ENCODE measurements around the gene OTOG.

Gene OTOG

DNA sequence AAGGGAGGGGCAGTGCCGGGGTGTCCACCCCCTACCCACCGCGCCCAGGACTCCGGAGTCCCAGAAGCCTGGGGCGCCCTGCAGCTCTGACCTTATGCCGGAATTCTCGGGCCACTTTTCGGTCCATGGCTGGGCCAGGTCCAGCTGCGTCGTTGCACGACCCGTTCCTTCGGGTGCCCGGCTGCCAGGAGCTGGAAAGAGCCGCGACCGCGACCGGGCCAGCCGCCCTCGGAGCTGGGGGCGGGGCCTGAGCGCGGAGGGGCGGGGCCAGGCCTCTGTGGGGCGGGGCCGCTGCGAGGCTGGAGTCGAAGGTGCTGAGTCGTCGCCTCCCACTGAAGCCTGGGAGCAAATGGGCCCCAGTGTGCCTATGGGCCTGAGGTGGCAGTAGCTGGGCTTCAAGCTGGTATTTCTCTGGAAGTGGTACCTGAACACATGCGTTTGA, 2.9 kb upstream of the OTOG start, which contains the start of gene USH1C:
USH1C (minus strand) TSS at position 236 of the 442 bp plus-strand sequence; CDS start at position 127, 109 bp downstream.
- TF ChIP-seq CTCF (conservative IDR thresholded peaks at IDR 0.05; ENCODE audit: low read depth, low read length) = no peak
- no peak for DNase-seq (ENCODE audit: low read depth)
- no peak within 1 kb of the TSS for H3K4me3 ChIP-seq (ENCODE audit: low read length)

GRCh38 chr11:17546240-17546639, 819 bp upstream of the OTOG start:
- no peak for TF ChIP-seq CTCF (conservative IDR thresholded peaks at IDR 0.05; ENCODE audit: low read depth, low read length)
- no peak for DNase-seq (ENCODE audit: low read depth)
- no peak overlapping the region for H3K4me3 ChIP-seq (ENCODE audit: low read length)

GRCh38 chr11:17547932-17548331, 873 bp downstream of the OTOG start:
- peak; percentile 30 for TF ChIP-seq CTCF (conservative IDR thresholded peaks at IDR 0.05; ENCODE audit: low read depth, low read length)
- H3K4me3 ChIP-seq (ENCODE audit: low read length) = no peak overlapping the region
- no peak for DNase-seq (ENCODE audit: low read depth)

DNA sequence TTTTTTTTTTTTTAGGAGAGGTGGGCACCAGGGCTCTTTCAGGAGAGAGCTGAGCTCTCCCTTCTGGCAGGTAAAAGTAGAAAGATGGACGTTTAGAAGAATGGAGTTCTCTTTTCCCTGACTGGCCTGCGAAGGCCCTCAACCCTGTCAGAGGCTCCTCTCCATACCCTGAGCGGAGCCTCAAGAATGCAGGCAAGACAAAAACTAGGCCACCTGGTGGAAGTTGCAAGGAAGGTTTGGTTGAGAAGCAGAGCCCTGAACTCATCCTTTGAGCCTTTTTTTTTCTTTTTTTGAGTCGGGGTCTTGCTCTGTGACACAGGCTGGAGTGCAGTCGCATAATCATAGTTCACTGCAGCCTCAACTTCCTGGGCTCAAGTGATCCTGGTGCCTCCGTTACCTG, 1.4 kb downstream of the OTOG start:
- H3K4me3 ChIP-seq (ENCODE audit: low read length) = no peak overlapping the region
- TF ChIP-seq CTCF (conservative IDR thresholded peaks at IDR 0.05; ENCODE audit: low read depth, low read length) = peak; percentile 23
- DNase-seq (ENCODE audit: low read depth) = no peak

- DNase-seq (ENCODE audit: low read depth) = no peak
- H3K4me3 ChIP-seq (ENCODE audit: low read length) = no peak overlapping the region
- TF ChIP-seq CTCF (conservative IDR thresholded peaks at IDR 0.05; ENCODE audit: low read depth, low read length) = no peak
Observed at GRCh38 chr11:17550450-17551346, 3.6 kb downstream of the OTOG start.

DNA sequence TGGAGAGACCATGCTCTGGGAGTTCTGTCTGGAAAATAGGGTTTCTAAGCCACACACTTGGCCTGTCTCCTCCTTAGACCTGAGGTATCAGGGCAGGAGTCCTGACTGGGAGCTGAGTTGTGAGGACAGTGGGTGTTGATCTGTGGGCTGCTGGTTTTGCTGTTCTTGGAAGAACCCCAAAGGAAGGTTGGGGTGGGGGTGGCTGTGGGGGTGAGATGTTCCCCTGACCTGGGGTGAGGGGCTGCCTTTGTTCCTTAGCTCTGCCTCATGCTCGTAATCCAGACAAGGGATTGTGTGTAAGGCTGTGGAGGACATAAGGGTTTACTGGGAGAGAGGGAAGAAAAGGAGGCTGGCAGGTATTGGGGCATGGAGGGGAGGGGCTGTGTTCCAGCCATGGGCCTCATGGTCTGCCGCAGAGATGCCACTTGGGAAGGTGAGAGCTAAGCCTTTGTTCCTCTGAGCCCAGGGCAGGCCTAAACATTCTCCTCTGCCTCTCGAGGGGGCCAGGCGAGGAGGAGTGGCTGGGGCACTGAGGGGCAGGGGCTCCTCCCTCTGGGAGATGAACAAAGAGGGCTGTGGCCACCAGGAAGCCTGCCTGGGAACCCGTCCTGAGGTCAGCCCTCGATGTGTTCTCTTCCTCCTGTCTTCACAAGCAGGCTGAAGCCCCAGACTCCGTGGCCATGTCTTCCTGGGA, 4.4 kb downstream of the OTOG start:
- no peak for DNase-seq (ENCODE audit: low read depth)

More for the DNA sequence above, 4.4 kb downstream of the OTOG start:
- no peak for TF ChIP-seq CTCF (conservative IDR thresholded peaks at IDR 0.05; ENCODE audit: low read depth, low read length)
- H3K4me3 ChIP-seq (ENCODE audit: low read length) = no peak overlapping the region

Data from retinal pigment epithelial cell (primary cell).